HG02759 (cell line): Measurements from ENCODE around the gene SEC23A.
"Not testable (repeated sequence)": the region's sequence is repeated elsewhere in the genome, so short reads cannot be mapped to it uniquely, and the experiment has no call there.

Experiments used
- ATAC-seq: cut with Tn5 transposase; IDR thresholded peaks from one replicate; pipeline ENCODE4 v1.9.1; 2021; ENCODE audit warnings: mild to moderate bottlenecking, moderate library complexity; ENCODE audit not compliant: unreplicated experiment

SEC23A gene

DNA sequence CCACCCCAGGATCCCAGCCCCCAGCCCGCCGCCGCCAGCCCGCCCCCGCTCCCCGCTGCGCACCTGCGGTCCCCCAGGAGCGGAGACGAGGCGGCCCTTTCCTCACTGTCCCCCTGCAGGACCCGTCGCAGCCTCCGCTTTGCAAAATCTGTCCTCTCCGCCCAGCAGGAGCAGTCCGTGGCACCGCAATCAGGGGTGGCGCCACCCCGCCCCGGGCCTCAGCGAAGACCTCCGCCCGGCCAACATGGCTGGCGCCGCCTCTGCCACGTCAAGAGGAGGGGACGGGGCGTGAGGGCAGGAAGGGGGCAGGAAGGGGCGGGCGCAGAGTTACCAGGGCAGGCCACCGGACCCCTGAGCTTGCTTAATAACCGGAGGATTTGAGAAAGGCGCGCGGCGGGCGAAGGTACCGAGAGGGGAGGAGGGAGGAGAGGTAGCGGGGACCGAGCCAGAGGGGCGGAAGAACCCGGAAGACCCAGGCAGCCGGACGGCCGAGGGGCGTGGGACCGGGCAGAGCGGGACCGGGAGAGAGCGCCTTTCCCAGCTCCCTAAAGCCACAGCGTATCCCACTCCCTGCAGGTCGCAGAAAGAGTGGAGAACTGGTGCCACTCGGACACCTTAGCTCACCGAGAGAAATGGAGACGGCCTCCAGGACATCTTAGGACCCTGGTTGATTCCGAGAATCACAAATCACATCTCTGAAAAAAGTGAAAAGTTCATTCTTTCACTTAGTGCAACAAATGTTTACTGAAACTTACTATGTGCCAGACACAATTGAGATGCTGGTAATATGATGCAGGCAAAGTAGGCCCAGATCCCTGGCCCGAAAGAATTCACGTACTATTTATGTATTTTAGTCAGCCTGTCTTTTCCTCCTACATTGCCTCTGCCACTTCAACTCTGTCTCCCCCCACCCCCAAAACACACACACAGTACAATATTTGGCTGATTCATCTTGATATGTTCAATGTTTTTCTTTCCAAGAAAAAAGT lies at the start of gene SEC23A:
Gene SEC23A (minus strand): TSS at position 267 of the 989 bp plus-strand sequence. CDS start 7,117 bp downstream, outside the sequence.
- peak; percentile 96 for ATAC-seq

DNA sequence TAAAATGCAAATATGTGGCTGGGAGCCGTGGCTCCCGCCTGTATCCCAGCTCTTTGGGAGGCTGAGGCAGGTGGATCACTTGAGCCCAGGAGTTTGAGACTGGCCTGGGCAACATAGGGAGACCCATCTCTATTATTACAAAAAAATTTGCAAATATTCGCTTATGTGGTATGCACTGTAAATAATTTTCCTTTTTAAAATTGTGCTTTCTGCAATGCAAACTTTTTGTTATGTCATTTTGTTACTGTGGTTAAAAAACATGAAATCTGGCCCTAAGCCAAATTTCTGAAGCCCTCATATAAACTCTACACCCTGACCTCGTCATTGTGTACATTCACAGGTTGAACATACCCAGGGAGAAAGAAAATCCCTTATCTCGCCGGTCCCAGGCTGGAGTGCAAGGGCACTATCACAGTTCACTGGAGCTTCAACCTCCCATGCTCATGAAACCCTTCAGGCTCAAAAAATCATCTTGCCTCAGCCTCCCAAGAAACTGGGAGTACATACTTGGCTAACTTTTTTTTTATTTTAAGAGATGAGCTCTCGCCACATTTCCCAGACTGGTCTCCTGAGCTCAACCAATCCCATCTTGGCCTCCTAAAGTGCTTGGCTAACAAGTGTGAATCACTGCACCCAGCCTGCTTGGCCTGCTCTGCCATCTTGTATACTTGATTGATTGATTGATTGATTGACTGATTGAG lies 42.4 kb upstream of the SEC23A start:
- no peak for ATAC-seq

GRCh38 chr14:39143226-39143625 lies 40.2 kb upstream of the SEC23A start:
- ATAC-seq: not testable (repeated sequence)

GRCh38 chr14:39141623-39142022 lies 38.6 kb upstream of the SEC23A start:
- not testable (repeated sequence) for ATAC-seq

- no peak for ATAC-seq
Measured at GRCh38 chr14:39140170-39140569, 37.1 kb upstream of the SEC23A start.

DNA sequence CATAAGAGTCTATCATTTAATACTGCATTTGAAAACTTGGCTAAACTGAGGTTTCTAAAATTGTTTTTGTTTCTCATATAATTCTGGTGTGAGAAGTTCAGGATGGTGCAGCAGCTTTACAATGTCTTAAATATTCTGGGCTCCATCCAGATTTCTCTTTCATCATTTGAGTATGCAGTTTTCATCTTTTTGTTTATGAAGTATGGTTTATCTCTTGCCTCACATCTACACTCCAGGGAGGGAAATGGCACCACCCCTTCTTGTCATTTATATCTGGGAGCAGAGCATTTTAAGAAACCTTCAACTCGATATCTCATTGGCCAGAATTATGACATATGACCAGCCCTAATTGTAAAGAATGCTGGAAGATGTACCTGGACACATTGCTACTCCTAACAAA lies 35.4 kb upstream of the SEC23A start:
- no peak for ATAC-seq

GRCh38 chr14:39137835-39138234 lies 34.8 kb upstream of the SEC23A start:
- ATAC-seq: not testable (repeated sequence)

DNA sequence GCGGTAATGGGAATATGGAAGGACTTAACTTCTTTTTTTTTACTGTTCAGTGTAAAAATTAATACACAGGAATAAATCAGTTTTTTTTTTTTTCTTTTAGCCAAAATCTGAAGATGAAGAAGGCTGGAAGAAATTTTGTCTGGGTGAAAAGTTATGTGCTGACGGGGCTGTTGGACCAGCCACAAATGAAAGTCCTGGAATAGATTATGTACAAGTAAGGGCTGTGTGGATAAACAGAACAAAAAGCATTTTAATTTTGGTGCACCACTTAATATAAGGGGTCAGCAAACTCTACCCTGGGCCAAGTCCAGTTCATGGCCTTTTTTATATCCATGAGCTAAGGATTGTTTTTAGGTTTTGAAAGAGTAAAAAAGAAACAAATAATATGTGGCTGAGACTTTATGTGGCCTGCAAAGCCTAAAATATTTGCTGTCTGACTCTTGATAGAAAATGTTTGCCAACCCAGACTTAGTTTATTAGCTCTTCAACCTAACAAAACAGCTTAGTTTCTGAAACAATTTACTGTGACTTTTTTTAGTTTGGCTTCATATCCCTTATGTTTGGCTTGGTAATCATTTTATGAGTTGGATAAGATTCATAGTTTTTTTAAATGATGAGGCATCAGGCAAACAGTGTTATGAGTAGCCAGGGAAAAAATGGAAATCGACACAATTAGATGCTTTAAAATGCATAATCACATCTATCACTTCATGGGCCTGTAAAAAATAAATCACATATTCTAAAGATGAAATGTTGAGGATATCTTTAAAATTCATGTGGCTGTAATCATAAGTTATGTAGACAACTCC lies 19.5 kb upstream of the SEC23A start:
- ATAC-seq: no peak

DNA sequence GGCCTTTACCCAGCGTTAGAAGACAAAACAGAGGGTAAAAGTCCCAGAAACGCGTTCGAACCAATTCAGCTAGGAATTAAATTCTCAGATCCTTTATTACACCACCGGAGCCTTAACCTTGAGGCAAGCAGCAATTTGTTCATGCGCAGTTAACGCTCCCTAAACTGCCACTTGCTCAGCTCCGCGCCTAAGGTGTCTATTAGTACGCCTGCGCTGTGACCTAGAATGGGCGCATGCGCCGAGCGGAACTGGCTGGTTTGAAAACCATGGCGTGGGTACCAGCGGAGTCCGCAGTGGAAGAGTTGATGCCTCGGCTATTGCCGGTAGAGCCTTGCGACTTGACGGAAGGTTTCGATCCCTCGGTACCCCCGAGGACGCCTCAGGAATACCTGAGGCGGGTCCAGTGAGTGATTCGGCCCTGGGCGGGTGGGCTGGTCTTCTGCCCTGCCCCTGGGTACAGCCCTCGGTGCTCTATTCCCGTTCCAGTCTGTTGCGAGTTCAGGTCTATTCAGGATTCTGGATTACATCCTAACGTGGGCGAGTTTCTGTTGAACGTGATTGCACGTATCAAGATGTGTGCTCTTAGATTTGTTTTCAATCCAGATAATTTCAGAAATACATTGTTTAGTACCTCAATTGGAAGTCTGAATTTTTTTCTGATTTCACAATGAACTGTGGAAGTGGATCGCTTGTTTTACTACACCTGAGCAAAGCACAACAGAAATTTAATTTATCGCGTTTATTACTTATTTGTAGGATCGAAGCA lies 11.2 kb upstream of the SEC23A start, which contains the start of gene GEMIN2:
Gene GEMIN2 (plus strand): TSS at position 251 of the 766 bp plus-strand sequence. CDS start 16 bp downstream, at position 267.
- ATAC-seq: peak; percentile 88

DNA sequence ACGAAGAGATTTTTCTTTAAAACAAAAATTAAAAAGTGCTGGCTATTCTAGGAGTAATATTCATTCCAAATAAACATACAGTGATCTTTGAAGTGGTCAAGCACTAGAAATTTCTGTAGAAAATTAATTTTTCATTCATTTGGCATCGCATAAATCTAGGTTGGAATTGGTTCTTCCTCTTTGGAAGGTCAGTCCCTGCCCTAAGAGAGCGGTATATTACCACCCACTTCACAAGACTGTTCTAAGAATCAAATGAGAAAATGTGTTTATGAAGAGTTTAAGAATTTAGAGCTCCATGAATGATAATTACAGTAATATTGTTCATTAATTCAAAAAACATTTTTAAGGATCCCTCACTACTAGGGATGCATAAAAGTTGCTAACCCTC lies 10.6 kb upstream of the SEC23A start:
- no peak for ATAC-seq

GRCh38 chr14:39109893-39110715 lies 7.1 kb upstream of the SEC23A start:
- no peak for ATAC-seq

GRCh38 chr14:39108791-39109190 lies 5.8 kb upstream of the SEC23A start:
- ATAC-seq: no peak

DNA sequence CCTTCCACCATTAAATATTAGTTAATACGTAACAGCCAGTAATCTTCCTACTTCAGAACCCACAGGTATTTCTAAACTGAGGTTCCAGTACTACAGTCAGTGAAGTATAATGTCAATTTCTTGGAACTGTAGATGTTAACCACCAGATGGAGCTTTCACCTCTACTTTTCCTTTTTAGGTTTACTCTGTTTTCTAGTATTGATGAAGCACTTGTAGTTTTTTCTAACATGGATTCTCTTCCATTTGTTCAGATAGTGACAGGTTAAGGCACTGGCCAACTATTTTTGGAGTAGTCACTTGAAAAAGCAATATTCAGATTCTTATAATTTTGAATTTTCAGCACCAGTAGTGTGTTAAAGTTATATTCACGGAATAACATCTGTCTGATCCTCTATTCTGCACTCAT lies 4.6 kb upstream of the SEC23A start:
- ATAC-seq: peak; percentile 17

- not testable (repeated sequence) for ATAC-seq
Measured at GRCh38 chr14:39104078-39104801, 1.2 kb upstream of the SEC23A start.

- no peak for ATAC-seq
Measured at GRCh38 chr14:39102265-39102968, 618 bp downstream of the SEC23A start.

DNA sequence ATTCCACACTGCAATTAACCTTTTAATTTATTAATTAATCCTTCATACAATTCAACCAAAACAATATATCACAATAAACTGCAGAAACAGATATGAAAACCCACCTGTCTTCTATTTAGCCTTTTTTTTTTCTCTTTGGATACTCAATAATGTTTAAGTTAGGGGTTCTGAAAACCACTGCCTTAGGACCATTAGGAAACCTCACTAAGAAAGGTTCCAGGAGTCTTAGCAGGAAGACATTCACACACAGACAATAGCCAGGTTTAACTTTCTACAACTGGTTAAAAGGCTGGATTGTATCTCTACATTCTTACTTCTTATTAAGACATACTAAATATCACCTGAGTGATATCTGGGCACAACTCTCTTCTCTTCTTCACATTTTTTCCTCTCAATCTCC lies 3.3 kb downstream of the SEC23A start:
- no peak for ATAC-seq

- ATAC-seq: not testable (repeated sequence)
Measured at GRCh38 chr14:39099215-39099614, 3.8 kb downstream of the SEC23A start.

DNA sequence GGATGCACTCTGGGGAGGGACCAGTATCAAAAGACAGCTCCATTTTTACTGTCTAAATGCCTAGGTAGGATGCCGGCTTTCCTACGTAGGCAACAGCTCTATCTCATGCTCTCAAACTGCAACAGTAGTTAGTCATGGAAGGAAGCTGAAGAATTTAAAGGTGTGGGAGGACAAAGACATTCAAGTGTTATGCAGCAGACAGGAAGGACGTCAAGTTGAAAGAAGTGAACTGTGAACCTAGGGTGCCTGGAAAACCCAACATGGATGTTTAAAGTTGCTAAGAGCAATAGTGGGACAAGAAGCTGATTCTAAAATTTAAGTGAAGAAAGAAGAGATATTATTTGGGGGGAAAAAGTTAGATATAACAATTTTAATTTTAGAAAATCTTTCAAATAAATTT lies 5.9 kb downstream of the SEC23A start:
- no peak for ATAC-seq
